ENCODE measurements around the gene LRMDA. TPM values are rescaled to one million over a fixed set of nuclear protein-coding genes. Genes with fewer than 3 reads are reported as not detected.

LRMDA gene
- total and polyA plus RNA-seq, 2 of the 13 experiments (the other 11 are each of a cell fraction or from before 2014, with no cell fraction given): 13.4 to 22.0 TPM

DNA sequence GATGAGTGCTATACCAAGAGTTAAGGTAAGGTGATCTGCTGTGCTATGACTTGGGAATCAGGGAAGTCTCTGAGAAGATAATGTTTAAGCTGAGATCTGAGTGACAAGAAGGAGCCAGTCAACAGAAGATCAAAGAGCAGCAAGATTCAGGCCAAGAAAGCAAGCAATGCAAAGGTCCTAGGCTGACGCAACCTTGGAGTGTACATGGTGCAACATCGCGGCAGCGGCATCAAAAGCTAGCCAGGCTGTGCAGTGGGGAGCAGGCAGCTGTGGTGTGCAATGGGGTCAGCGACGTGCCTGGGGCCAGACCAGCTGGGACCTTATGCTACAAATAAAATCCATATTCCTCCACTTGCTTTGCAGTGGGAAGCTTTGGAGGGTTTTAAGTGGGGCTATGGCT lies 324.1 kb downstream of the LRMDA start (continued):
- TF ChIP-seq, protein P1, sequence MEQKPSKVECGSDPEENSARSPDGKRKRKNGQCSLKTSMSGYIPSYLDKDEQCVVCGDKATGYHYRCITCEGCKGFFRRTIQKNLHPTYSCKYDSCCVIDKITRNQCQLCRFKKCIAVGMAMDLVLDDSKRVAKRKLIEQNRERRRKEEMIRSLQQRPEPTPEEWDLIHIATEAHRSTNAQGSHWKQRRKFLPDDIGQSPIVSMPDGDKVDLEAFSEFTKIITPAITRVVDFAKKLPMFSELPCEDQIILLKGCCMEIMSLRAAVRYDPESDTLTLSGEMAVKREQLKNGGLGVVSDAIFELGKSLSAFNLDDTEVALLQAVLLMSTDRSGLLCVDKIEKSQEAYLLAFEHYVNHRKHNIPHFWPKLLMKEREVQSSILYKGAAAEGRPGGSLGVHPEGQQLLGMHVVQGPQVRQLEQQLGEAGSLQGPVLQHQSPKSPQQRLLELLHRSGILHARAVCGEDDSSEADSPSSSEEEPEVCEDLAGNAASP (CRISPR knock-in tag; IDR thresholded peaks at IDR 0.05; ENCODE audit: borderline replicate concordance): peak; percentile 93
- no peak for TF ChIP-seq FOXP1 (IDR thresholded peaks at IDR 0.05)
- peak; percentile 80 for TF ChIP-seq FOXP1 (CRISPR knock-in tag; IDR thresholded peaks at IDR 0.05)
- no peak for TF ChIP-seq SKI (IDR thresholded peaks at IDR 0.05; ENCODE audit: partially characterized antibody)
- TF ChIP-seq RCOR2 (CRISPR knock-in tag; IDR thresholded peaks at IDR 0.05): peak; percentile 86
- TF ChIP-seq FOXC1 (CRISPR knock-in tag; IDR thresholded peaks at IDR 0.05; ENCODE audit: borderline replicate concordance): 0 out of 2 replicates have a peak, but pooled peaks have one; percentile 37
- no peak for TF ChIP-seq ELF4 (CRISPR knock-in tag; IDR thresholded peaks at IDR 0.05; ENCODE audit: borderline replicate concordance)
- TF ChIP-seq MTF2 (CRISPR knock-in tag; IDR thresholded peaks at IDR 0.05; ENCODE audit: borderline replicate concordance): no peak
- TF ChIP-seq ATF7 (IDR thresholded peaks at IDR 0.05): no peak
- no peak for TF ChIP-seq ATF7 (CRISPR knock-in tag; IDR thresholded peaks at IDR 0.05)
- TF ChIP-seq ZNF782 (CRISPR knock-in tag; IDR thresholded peaks at IDR 0.05; ENCODE audit: borderline replicate concordance): no peak
- peak; percentile 93 for TF ChIP-seq ZNF331 (CRISPR knock-in tag; IDR thresholded peaks at IDR 0.05)
- TF ChIP-seq ISX (CRISPR knock-in tag; conservative IDR thresholded peaks at IDR 0.05): no peak
- no peak for TF ChIP-seq ZFAT (CRISPR knock-in tag; conservative IDR thresholded peaks at IDR 0.05)
- no peak for TF ChIP-seq ZNF761 (CRISPR knock-in tag; conservative IDR thresholded peaks at IDR 0.05)
- TF ChIP-seq TBX3 (IDR thresholded peaks at IDR 0.05; ENCODE audit: borderline replicate concordance): no peak
- peak; percentile 93 for TF ChIP-seq FOXA3 (CRISPR knock-in tag; IDR thresholded peaks at IDR 0.05)
- TF ChIP-seq SRF (IDR thresholded peaks at IDR 0.05; ENCODE audit: low read depth, low read length): no peak
- no peak for TF ChIP-seq CHD2 (IDR thresholded peaks at IDR 0.05; ENCODE audit: low read depth, low read length)
- peak; percentile 65; the same call in 1 of the 2 replicates for TF ChIP-seq SALL2 (CRISPR knock-in tag; IDR thresholded peaks at IDR 0.05)
- no peak for TF ChIP-seq ZNF572 (CRISPR knock-in tag; IDR thresholded peaks at IDR 0.05)
- no peak for TF ChIP-seq ZFP36 (IDR thresholded peaks at IDR 0.05; ENCODE audit: borderline replicate concordance, low read depth, low read length, partially characterized antibody)
- peak; percentile 54; the same call in 1 of the 2 replicates for TF ChIP-seq KDM6A (CRISPR knock-in tag; IDR thresholded peaks at IDR 0.05; ENCODE audit: low read depth)
- no peak for TF ChIP-seq ZNF550 (CRISPR knock-in tag; IDR thresholded peaks at IDR 0.05; ENCODE audit: borderline replicate concordance)
- no peak for TF ChIP-seq ZNF335 (CRISPR knock-in tag; IDR thresholded peaks at IDR 0.05)
- 0 out of 2 replicates have a peak, but pooled peaks have one; percentile 51 for TF ChIP-seq KAT7 (CRISPR knock-in tag; IDR thresholded peaks at IDR 0.05; ENCODE audit: borderline replicate concordance)
- no peak for TF ChIP-seq CBX2 (IDR thresholded peaks at IDR 0.05; ENCODE audit: low read depth, low read length)
- no peak for TF ChIP-seq CBX2 (CRISPR knock-in tag; IDR thresholded peaks at IDR 0.05; ENCODE audit: low read depth)
- peak; percentile 95 for TF ChIP-seq POGZ (CRISPR knock-in tag; IDR thresholded peaks at IDR 0.05)
- no peak for TF ChIP-seq XBP1 (CRISPR knock-in tag; IDR thresholded peaks at IDR 0.05)
- TF ChIP-seq U2AF2 (IDR thresholded peaks at IDR 0.05; ENCODE audit: low read depth, low read length): no peak
- TF ChIP-seq, protein P2, sequence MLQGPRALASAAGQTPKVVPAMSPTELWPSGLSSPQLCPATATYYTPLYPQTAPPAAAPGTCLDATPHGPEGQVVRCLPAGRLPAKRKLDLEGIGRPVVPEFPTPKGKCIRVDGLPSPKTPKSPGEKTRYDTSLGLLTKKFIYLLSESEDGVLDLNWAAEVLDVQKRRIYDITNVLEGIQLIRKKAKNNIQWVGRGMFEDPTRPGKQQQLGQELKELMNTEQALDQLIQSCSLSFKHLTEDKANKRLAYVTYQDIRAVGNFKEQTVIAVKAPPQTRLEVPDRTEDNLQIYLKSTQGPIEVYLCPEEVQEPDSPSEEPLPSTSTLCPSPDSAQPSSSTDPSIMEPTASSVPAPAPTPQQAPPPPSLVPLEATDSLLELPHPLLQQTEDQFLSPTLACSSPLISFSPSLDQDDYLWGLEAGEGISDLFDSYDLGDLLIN (CRISPR knock-in tag; IDR thresholded peaks at IDR 0.05; ENCODE audit: borderline replicate concordance): no peak
- TF ChIP-seq SRSF4 (IDR thresholded peaks at IDR 0.05; ENCODE audit: low read depth, low read length, poor library complexity, severe bottlenecking): no peak
- TF ChIP-seq NFYC (CRISPR knock-in tag; IDR thresholded peaks at IDR 0.05): no peak
- no peak for TF ChIP-seq KLF12 (CRISPR knock-in tag; IDR thresholded peaks at IDR 0.05; ENCODE audit: borderline replicate concordance)

Measured in HepG2 (cell line).